H9 (cell line): Measurements from ENCODE around the gene MAPK4. TPM values are rescaled to one million over a fixed set of nuclear protein-coding genes. Genes with fewer than 3 reads are reported as not detected.

Source experiments
- DNase-seq: peaks from one replicate; pipeline ENCODE4 v3.0.0-alpha.2; 2017
- H2AFZ ChIP-seq: one replicate; pipeline ENCODE4 v1.6.1; 2013; ENCODE audit warnings: mild to moderate bottlenecking, low read length, control low read depth, moderate library complexity
- H2AK5ac ChIP-seq: 2 replicates; pipeline ENCODE4 v1.6.1; 2013; ENCODE audit warnings: low read length, control low read depth, mixed read lengths; ENCODE audit not compliant: insufficient read length
- H2BK120ac ChIP-seq: one replicate; pipeline ENCODE4 v1.6.1; 2013; ENCODE audit warnings: low read depth, mild to moderate bottlenecking, low read length, control low read depth, inconsistent platforms; ENCODE audit not compliant: poor library complexity, severe bottlenecking
- H2BK12ac ChIP-seq: 2 replicates; pipeline ENCODE4 v1.6.1; 2013; ENCODE audit warnings: low read length, control low read depth, mixed read lengths, low read depth; ENCODE audit not compliant: insufficient read length
- H2BK15ac ChIP-seq: 2 replicates; pipeline ENCODE4 v1.6.1; 2013; ENCODE audit warnings: low read depth, low read length, control low read depth
- H2BK20ac ChIP-seq: one replicate; pipeline ENCODE4 v1.6.1; 2013; ENCODE audit warnings: low read depth, mild to moderate bottlenecking, low read length, control low read depth, inconsistent platforms; ENCODE audit not compliant: poor library complexity, severe bottlenecking
- H2BK5ac ChIP-seq: 2 replicates; pipeline ENCODE4 v1.6.1; 2013; ENCODE audit warnings: low read length, control low read depth, mixed read lengths; ENCODE audit not compliant: insufficient read length
- H3K14ac ChIP-seq: 2 replicates; pipeline ENCODE4 v1.6.1; 2013; ENCODE audit warnings: low read length, control low read depth; ENCODE audit not compliant: insufficient read depth
- H3K18ac ChIP-seq: 2 replicates; pipeline ENCODE4 v1.6.1; 2013; ENCODE audit warnings: low read depth, mild to moderate bottlenecking, mixed read lengths, low read length, control low read depth; ENCODE audit not compliant: insufficient read length
- H3K23ac ChIP-seq: 2 replicates; pipeline ENCODE4 v1.6.1; 2013; ENCODE audit warnings: low read length, control low read depth, mixed read lengths, low read depth; ENCODE audit not compliant: insufficient read length
- H3K23me2 ChIP-seq: 2 replicates; pipeline ENCODE4 v1.6.1; 2013; ENCODE audit warnings: low read depth, mild to moderate bottlenecking, mixed read lengths, low read length, control low read depth; ENCODE audit not compliant: insufficient read length, poor library complexity, severe bottlenecking
- H3K27ac ChIP-seq: 2 replicates; pipeline ENCODE4 v1.5.1; 2013; ENCODE audit warnings: low read length, control low read depth, mixed read lengths, low read depth; ENCODE audit not compliant: insufficient read length
- H3K27me3 ChIP-seq: 2 replicates; pipeline ENCODE4 v1.6.1; 2013; ENCODE audit warnings: low read length, control low read depth, inconsistent platforms; ENCODE audit not compliant: insufficient read depth
- H3K4ac ChIP-seq: 2 replicates; pipeline ENCODE4 v1.6.1; 2013; ENCODE audit warnings: low read depth, mild to moderate bottlenecking, control low read depth, inconsistent platforms, low read length, moderate library complexity
- H3K4me1 ChIP-seq: 2 replicates; pipeline ENCODE4 v1.6.1; 2013; ENCODE audit warnings: low read length, control low read depth, inconsistent platforms; ENCODE audit not compliant: insufficient read depth
- H3K4me2 ChIP-seq: 2 replicates; pipeline ENCODE4 v1.6.1; 2013; ENCODE audit warnings: low read length, control low read depth, mixed read lengths; ENCODE audit not compliant: insufficient read length, insufficient read depth
- H3K56ac ChIP-seq: 2 replicates; pipeline ENCODE4 v1.6.1; 2013; ENCODE audit warnings: low read depth, mild to moderate bottlenecking, mixed read lengths, low read length, control low read depth; ENCODE audit not compliant: insufficient read length
- H3K79me1 ChIP-seq: 2 replicates; pipeline ENCODE4 v1.6.1; 2013; ENCODE audit warnings: low read depth, mild to moderate bottlenecking, moderate library complexity, low read length, control low read depth, inconsistent platforms; ENCODE audit not compliant: insufficient read depth, poor library complexity, severe bottlenecking
- H3K79me2 ChIP-seq: 2 replicates; pipeline ENCODE4 v1.6.1; 2013; ENCODE audit warnings: low read length, control low read depth, inconsistent platforms; ENCODE audit not compliant: insufficient read depth
- H3K9ac ChIP-seq: 2 replicates; pipeline ENCODE4 v1.6.1; 2013; ENCODE audit warnings: low read length, control low read depth, mixed read lengths; ENCODE audit not compliant: insufficient read length; ENCODE audit errors: extremely low read depth
- H3K9me3 ChIP-seq: one replicate; pipeline ENCODE4 v1.6.1; 2013; ENCODE audit warnings: low read depth, low read length, inconsistent platforms; ENCODE audit not compliant: control insufficient read depth
- H3T11ph ChIP-seq: one replicate; pipeline ENCODE4 v1.6.1; 2013; ENCODE audit warnings: mild to moderate bottlenecking, low read length, control low read depth, inconsistent platforms
- H4K20me1 ChIP-seq: one replicate; pipeline ENCODE4 v1.6.1; 2013; ENCODE audit not compliant: control insufficient read depth, insufficient read length, insufficient read depth
- H4K5ac ChIP-seq: 2 replicates; pipeline ENCODE4 v1.6.1; 2013; ENCODE audit warnings: low read depth, mild to moderate bottlenecking, mixed read lengths, low read length, control low read depth; ENCODE audit not compliant: insufficient read length
- H4K8ac ChIP-seq: replicated peaks from 2 replicates; pipeline ENCODE4 v1.6.1; 2013; ENCODE audit warnings: low read length, control low read depth, mixed read lengths, low read depth; ENCODE audit not compliant: insufficient read length
- H4K91ac ChIP-seq: 2 replicates; pipeline ENCODE4 v1.6.1; 2013; ENCODE audit warnings: low read depth, mild to moderate bottlenecking, moderate library complexity, mixed read lengths, low read length, control low read depth; ENCODE audit not compliant: insufficient read length
- H3K27ac Mint-ChIP-seq, 3 experiments: 2 replicates in 2 of 3; 3 replicates in 1 of 3; pipeline ENCODE4 v1.8.0; 2020 to 2021; ENCODE audit warnings: mixed read lengths in 3 of 3, mild to moderate bottlenecking in 1 of 3, moderate library complexity in 1 of 3
- H3K27me3 Mint-ChIP-seq: 2 replicates; pipeline ENCODE4 v1.8.0; 2021; ENCODE audit warnings: low read depth, mild to moderate bottlenecking, moderate library complexity, mixed read lengths
- H3K36me3 Mint-ChIP-seq, 3 experiments: 2 replicates in 2 of 3; 3 replicates in 1 of 3; pipeline ENCODE4 v1.8.0; 2020 to 2021; ENCODE audit warnings: low read depth in 3 of 3, mixed read lengths in 3 of 3; ENCODE audit not compliant: insufficient read depth in 1 of 3
- H3K4me1 Mint-ChIP-seq, 2 experiments: 2 replicates each; pipeline ENCODE4 v1.8.0; 2020; ENCODE audit warnings: mixed read lengths in 2 of 2
- H3K4me3 Mint-ChIP-seq, 2 experiments: 2 replicates in 1 of 2; 3 replicates in 1 of 2; pipeline ENCODE4 v1.8.0; 2020 to 2021; ENCODE audit warnings: mild to moderate bottlenecking in 2 of 2, mixed read lengths in 2 of 2, moderate library complexity in 1 of 2
- H3K9me3 Mint-ChIP-seq, 2 experiments: 2 replicates in 1 of 2; 3 replicates in 1 of 2; pipeline ENCODE4 v1.8.0; 2020; ENCODE audit warnings: mild to moderate bottlenecking in 2 of 2, mixed read lengths in 2 of 2, moderate library complexity in 1 of 2
- WGBS: extraction: QIAGEN DNeasy Blood & Tissue Kit; methylation state at CpG from one replicate; pipeline ENCODE4 v1.1.7; 2013; ENCODE audit warnings: missing lambda C conversion rate, low lambda C conversion rate, mixed read lengths; ENCODE audit not compliant: insufficient read length; ENCODE audit errors: extremely low coverage; 5-methylcytosine and 5-hydroxymethylcytosine counted together
- total RNA-seq: library from RNA; stranded (reverse); gene quantifications from 2 replicates; pipeline ENCODE4 v1.2.1, GENCODE V29; 2021
- TF ChIP-seq, protein P1 (sequence below): fragments of 200-600 bp; sonication (generic); conservative IDR thresholded peaks from 3 replicates; pipeline ENCODE4 v1.8.0; 2021; ENCODE audit warnings: antibody characterized with exemption, mild to moderate bottlenecking

Gene MAPK4
- total RNA-seq, 1 experiment from 2014 or later, result 1.6 TPM

DNA sequence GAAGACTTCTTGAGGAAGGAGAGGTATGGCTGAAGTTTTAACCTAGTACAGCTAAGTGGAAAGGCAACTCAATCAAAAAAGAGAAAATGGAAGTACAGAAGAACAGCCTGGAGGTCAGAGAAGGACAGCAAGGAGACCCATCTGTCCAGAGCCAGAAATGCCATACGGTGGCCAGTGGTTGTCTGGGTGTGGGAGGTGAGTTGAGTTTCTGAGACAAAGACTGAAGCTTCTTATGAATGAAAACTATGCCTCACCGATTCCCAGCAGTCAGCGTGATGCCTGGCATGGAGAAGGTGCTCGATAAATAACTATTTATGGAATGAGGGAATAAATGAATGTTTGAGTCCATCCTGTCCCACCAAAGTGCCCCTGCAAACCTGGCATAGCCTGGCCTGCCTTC is 161.1 kb downstream of the MAPK4 start:
- Mint-ChIP-seq H3K4me1 (peaks cover 3% of the 10 kb centered on the region in 2 experiments), H3K36me3 (peaks cover under 1 to 10% (median 7%) of the 10 kb centered on the region in 3 experiments; a peak in 5 of 7 replicates), H3K27me3 (no peaks in the 10 kb centered on the region; the same call in 1 of the 2 replicates), H3K27ac (no peak overlapping the region; a peak in 1 of 7 replicates), H3K9me3 (peaks cover 0 to 2% of the 10 kb centered on the region in 2 experiments; a peak in 1 of 5 replicates), H3K4me3 (no peak overlapping the region)
- Histone ChIP-seq H2BK5ac (no peak overlapping the region), H4K20me1 (no peaks in the 10 kb centered on the region), H3K9me3 (no peaks in the 10 kb centered on the region), H2AFZ (no peak overlapping the region), H3K23me2 (no peaks in the 10 kb centered on the region), H3K56ac (no peak overlapping the region), H4K91ac (no peak overlapping the region), H3K4ac (no peak overlapping the region), H3K23ac (no peak overlapping the region), H2BK120ac (no peak overlapping the region), H4K5ac (no peak overlapping the region), H3K79me1 (no peaks in the 10 kb centered on the region), H2BK12ac (no peak overlapping the region), H4K8ac (no peak overlapping the region), H3K4me1 (peaks cover 1% of the 10 kb centered on the region; the same call in 1 of the 2 replicates), H3K14ac (no peak overlapping the region), H2BK20ac (no peak overlapping the region), H3K27me3 (no peaks in the 10 kb centered on the region), H2AK5ac (no peak overlapping the region), H2BK15ac (no peak overlapping the region), H3K9ac (no peak overlapping the region), H3T11ph (no peak overlapping the region), H3K79me2 (no peaks in the 10 kb centered on the region), H3K27ac (no peak overlapping the region), H3K18ac (no peak overlapping the region), H3K4me2 (no peak overlapping the region)
- DNase-seq, result no peak
- TF ChIP-seq, protein P1, sequence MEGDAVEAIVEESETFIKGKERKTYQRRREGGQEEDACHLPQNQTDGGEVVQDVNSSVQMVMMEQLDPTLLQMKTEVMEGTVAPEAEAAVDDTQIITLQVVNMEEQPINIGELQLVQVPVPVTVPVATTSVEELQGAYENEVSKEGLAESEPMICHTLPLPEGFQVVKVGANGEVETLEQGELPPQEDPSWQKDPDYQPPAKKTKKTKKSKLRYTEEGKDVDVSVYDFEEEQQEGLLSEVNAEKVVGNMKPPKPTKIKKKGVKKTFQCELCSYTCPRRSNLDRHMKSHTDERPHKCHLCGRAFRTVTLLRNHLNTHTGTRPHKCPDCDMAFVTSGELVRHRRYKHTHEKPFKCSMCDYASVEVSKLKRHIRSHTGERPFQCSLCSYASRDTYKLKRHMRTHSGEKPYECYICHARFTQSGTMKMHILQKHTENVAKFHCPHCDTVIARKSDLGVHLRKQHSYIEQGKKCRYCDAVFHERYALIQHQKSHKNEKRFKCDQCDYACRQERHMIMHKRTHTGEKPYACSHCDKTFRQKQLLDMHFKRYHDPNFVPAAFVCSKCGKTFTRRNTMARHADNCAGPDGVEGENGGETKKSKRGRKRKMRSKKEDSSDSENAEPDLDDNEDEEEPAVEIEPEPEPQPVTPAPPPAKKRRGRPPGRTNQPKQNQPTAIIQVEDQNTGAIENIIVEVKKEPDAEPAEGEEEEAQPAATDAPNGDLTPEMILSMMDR, result no peak
- no CpG with 5 or more reads among the region's 4 CpGs for WGBS
